ENCODE results near the gene HS6ST3.

Gene HS6ST3

GRCh38 chr13:96199315-96199714 is 109.4 kb downstream of the HS6ST3 start:
- H3K36me3 Mint-ChIP-seq: no peaks in the 10 kb centered on the region
- H3K4me3 Mint-ChIP-seq: no peak overlapping the region
- DNase-seq (ENCODE audit: low spot score in 2 of 2) (no peak), ATAC-seq (ENCODE audit: low read depth) (no peak)
- no peaks in the 10 kb centered on the region for H3K4me1 Mint-ChIP-seq
- H3K27me3 Mint-ChIP-seq: peaks cover 9% of the 10 kb centered on the region
- peaks cover 7% of the 10 kb centered on the region for H3K9me3 Mint-ChIP-seq
- no peak overlapping the region for H3K27ac Mint-ChIP-seq

DNA sequence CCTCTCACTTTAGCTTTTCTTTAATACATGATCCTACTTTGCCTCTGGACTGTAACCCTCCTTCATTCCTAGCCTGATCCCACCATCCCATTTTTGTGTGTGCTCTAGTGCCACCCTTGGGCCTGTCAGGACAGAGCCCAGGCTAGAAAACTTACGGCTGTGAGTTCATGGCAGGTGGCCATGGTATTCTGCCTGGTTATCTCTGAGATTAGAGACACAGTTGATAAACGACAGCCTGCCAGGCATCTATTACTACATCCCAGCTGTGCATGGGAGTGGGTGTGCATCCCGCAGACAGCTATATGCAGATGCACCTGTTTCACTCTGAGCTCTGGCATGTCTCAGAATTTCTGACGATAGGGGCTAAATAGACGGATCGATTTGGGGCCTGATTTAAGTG is 110.9 kb downstream of the HS6ST3 start:
- peaks cover 9% of the 10 kb centered on the region for H3K27me3 Mint-ChIP-seq
- H3K9me3 Mint-ChIP-seq: peaks cover 10% of the 10 kb centered on the region
- H3K36me3 Mint-ChIP-seq: no peaks in the 10 kb centered on the region
- no peak for DNase-seq (ENCODE audit: low spot score in 2 of 2)
- H3K4me3 Mint-ChIP-seq: no peak overlapping the region
- H3K4me1 Mint-ChIP-seq: no peaks in the 10 kb centered on the region
- H3K27ac Mint-ChIP-seq: no peak overlapping the region
- ATAC-seq (ENCODE audit: low read depth): no peak

GRCh38 chr13:96202315-96202714 is 112.4 kb downstream of the HS6ST3 start:
- no peaks in the 10 kb centered on the region for H3K36me3 Mint-ChIP-seq
- H3K4me3 Mint-ChIP-seq: no peak overlapping the region
- peaks cover 12% of the 10 kb centered on the region for H3K9me3 Mint-ChIP-seq
- H3K4me1 Mint-ChIP-seq: no peaks in the 10 kb centered on the region
- DNase-seq (ENCODE audit: low spot score in 2 of 2): no peak
- ATAC-seq (ENCODE audit: low read depth): no peak
- H3K27ac Mint-ChIP-seq: no peak overlapping the region
- H3K27me3 Mint-ChIP-seq: peaks cover 5% of the 10 kb centered on the region

DNA sequence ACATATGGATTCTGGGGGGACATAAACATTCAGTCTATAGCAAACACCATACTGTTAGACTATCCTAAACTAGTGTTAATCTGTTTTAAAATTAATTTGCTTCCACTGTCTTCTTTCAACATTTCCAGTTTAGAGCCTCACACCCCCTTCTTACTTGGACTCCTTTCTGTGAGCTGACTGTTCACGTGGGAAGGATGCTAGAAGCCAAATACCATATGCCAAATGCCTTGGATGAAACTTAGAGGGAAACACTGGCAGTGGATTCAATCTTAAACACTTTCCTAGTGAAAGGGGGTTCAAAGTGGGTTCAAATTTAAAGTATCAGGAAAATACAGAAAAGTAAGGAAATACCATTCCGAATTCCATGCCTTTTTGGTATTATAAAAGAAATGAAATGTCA is 113.6 kb downstream of the HS6ST3 start:
- no peak overlapping the region for H3K4me3 Mint-ChIP-seq
- H3K36me3 Mint-ChIP-seq: no peaks in the 10 kb centered on the region
- H3K4me1 Mint-ChIP-seq: no peaks in the 10 kb centered on the region
- ATAC-seq (ENCODE audit: low read depth) (no peak), DNase-seq (ENCODE audit: low spot score in 2 of 2) (no peak)
- no peak overlapping the region for H3K27ac Mint-ChIP-seq
- H3K9me3 Mint-ChIP-seq: peaks cover 12% of the 10 kb centered on the region
- peaks cover 5% of the 10 kb centered on the region for H3K27me3 Mint-ChIP-seq

DNA sequence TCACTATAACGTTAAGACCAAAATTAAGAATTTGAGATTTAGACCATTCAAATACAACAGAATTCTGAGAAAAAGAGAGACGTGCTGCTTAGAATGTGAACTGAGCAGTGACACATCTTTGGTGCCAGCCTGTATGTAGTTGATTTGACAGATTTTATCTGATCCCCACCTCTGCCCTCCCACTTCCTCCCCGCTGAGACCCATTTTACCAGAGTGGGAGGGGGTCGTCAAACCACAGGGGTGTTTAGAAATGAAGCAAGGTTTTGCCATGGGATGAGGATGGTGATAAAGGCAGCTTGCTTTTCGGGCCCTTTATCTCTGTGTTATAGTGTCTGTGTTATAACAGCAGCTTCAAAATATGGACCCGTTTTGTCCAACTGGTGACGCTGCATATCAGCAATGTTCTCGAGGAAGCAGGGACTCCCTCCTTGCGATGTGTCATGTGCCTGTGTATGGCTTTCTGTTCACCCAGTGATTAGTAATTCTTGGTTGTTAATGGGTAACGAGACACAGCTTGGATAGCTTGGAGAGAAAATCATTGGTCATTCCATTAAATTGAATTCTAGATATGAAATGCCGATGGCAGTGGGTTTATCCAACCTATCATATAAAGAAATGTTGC is 125.0 kb downstream of the HS6ST3 start:
- ATAC-seq (ENCODE audit: low read depth) (no peak), DNase-seq (ENCODE audit: low spot score in 2 of 2) (no peak)
- H3K27me3 Mint-ChIP-seq: no peaks in the 10 kb centered on the region
- H3K36me3 Mint-ChIP-seq: no peaks in the 10 kb centered on the region
- no peaks in the 10 kb centered on the region for H3K4me1 Mint-ChIP-seq
- H3K4me3 Mint-ChIP-seq: no peak overlapping the region
- peaks cover 2% of the 10 kb centered on the region for H3K9me3 Mint-ChIP-seq
- H3K27ac Mint-ChIP-seq: no peak overlapping the region

GRCh38 chr13:96216543-96216942 is 126.6 kb downstream of the HS6ST3 start:
- no peak for ATAC-seq (ENCODE audit: low read depth)
- Mint-ChIP-seq H3K9me3 (peaks cover 2% of the 10 kb centered on the region), H3K27ac (no peak overlapping the region)

DNA sequence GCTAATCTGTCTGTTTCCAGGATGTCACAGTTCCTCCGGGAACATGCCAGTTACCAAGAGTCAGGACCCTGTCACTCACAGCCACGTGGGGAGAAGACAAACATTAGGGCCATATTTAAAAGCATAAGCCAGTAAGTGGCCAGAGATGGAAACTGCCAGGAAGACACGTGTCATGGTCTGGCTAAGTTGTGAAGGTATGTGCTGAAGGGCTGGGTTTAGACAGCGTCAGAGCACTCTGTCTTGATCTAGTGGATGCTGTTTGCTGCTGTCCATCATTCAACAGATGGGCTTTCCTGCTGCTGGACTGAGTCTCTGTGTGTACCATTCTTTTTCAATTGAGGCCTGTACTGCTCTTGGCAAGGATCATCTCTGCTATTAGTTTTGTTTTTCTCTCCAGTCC is 128.6 kb downstream of the HS6ST3 start:
- ATAC-seq (ENCODE audit: low read depth): no peak
- Mint-ChIP-seq H3K4me1 (no peaks in the 10 kb centered on the region), H3K36me3 (no peaks in the 10 kb centered on the region), H3K27me3 (no peaks in the 10 kb centered on the region), H3K4me3 (no peak overlapping the region), H3K9me3 (peaks cover 2% of the 10 kb centered on the region), H3K27ac (no peak overlapping the region)
- DNase-seq (ENCODE audit: low spot score in 2 of 2): no peak

More at GRCh38 chr13:96216543-96216942, 126.6 kb downstream of the HS6ST3 start:
- no peak overlapping the region for H3K4me3 Mint-ChIP-seq
- no peak for DNase-seq (ENCODE audit: low spot score in 2 of 2)
- no peaks in the 10 kb centered on the region for H3K4me1 Mint-ChIP-seq
- H3K27me3 Mint-ChIP-seq: no peaks in the 10 kb centered on the region
- H3K36me3 Mint-ChIP-seq: no peaks in the 10 kb centered on the region

DNA sequence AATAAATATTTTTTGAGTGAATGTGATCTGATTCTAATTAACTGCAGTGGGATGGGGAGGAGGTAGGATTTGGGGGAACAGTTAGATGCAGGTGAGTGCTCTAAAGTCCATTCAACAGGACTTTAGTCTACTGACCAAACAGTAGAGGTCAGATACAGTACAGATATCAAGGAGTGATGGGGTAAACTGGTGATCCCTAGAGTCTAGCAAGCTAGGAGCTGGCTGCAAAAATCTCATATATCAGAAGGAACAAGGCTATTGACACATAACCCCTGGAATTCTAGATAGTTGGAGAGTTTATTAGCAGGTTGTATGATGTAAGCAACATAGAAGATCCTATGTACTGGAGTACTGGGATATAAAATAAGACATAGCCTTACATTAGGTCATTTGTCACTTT is 131.6 kb downstream of the HS6ST3 start:
- H3K9me3 Mint-ChIP-seq: peaks cover 3% of the 10 kb centered on the region
- ATAC-seq (ENCODE audit: low read depth) (no peak), DNase-seq (ENCODE audit: low spot score in 2 of 2) (no peak)
- H3K27me3 Mint-ChIP-seq: no peaks in the 10 kb centered on the region
- no peak overlapping the region for H3K4me3 Mint-ChIP-seq
- H3K27ac Mint-ChIP-seq: no peak overlapping the region
- H3K36me3 Mint-ChIP-seq: no peaks in the 10 kb centered on the region
- no peaks in the 10 kb centered on the region for H3K4me1 Mint-ChIP-seq

- no peak for ATAC-seq (ENCODE audit: low read depth)
- H3K4me1 Mint-ChIP-seq: no peaks in the 10 kb centered on the region
- no peaks in the 10 kb centered on the region for H3K36me3 Mint-ChIP-seq
- H3K27ac Mint-ChIP-seq: no peak overlapping the region
- DNase-seq (ENCODE audit: low spot score in 2 of 2): no peak
- peaks cover 3% of the 10 kb centered on the region for H3K9me3 Mint-ChIP-seq
- no peaks in the 10 kb centered on the region for H3K27me3 Mint-ChIP-seq
- no peak overlapping the region for H3K4me3 Mint-ChIP-seq
These were observed 133.3 kb downstream of the HS6ST3 start for GRCh38 chr13:96223231-96223630.

GRCh38 chr13:96229356-96229755 is 139.4 kb downstream of the HS6ST3 start:
- Mint-ChIP-seq H3K9me3 (no peaks in the 10 kb centered on the region), H3K4me3 (no peak overlapping the region), H3K27ac (no peak overlapping the region), H3K4me1 (no peaks in the 10 kb centered on the region), H3K36me3 (no peaks in the 10 kb centered on the region), H3K27me3 (peaks cover 2% of the 10 kb centered on the region)
- no peak for DNase-seq (ENCODE audit: low spot score in 2 of 2)
- ATAC-seq (ENCODE audit: low read depth): no peak

- Mint-ChIP-seq H3K27ac (no peak overlapping the region), H3K27me3 (no peaks in the 10 kb centered on the region), H3K4me1 (no peaks in the 10 kb centered on the region), H3K9me3 (no peaks in the 10 kb centered on the region), H3K4me3 (no peak overlapping the region), H3K36me3 (no peaks in the 10 kb centered on the region)
- ATAC-seq (ENCODE audit: low read depth): no peak
- no peak for DNase-seq (ENCODE audit: low spot score in 2 of 2)
These were observed 148.3 kb downstream of the HS6ST3 start for GRCh38 chr13:96238241-96238640.

GRCh38 chr13:96238861-96239260 is 149.0 kb downstream of the HS6ST3 start:
- DNase-seq (ENCODE audit: low spot score in 2 of 2): no peak
- ATAC-seq (ENCODE audit: low read depth): no peak

DNA sequence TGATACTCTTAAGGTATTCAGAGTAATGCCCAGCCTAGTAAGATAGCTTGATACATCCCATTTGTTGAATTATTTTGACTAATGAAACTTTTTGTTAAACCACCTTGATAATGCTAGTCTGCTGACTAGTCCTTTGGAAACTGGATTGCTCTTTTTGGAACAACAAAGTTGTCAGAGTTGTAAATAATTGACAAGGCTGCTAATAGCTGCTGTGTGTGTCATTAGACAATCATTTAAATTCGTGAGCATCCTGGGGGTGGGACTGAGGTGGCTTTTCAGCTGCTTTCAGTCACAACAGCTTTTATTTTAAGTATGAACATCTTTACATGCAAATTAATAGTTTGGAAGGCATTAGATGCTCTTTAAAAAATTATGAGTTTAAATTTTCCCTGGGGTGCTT is 153.5 kb downstream of the HS6ST3 start:
- Mint-ChIP-seq H3K9me3 (no peaks in the 10 kb centered on the region), H3K27me3 (no peaks in the 10 kb centered on the region), H3K4me3 (no peak overlapping the region), H3K4me1 (no peaks in the 10 kb centered on the region), H3K27ac (no peak overlapping the region), H3K36me3 (no peaks in the 10 kb centered on the region)
- no peak for ATAC-seq (ENCODE audit: low read depth)
- DNase-seq (ENCODE audit: low spot score in 2 of 2): no peak

More at GRCh38 chr13:96238861-96239260, 149.0 kb downstream of the HS6ST3 start:
- H3K4me3 Mint-ChIP-seq: no peak overlapping the region
- H3K4me1 Mint-ChIP-seq: no peaks in the 10 kb centered on the region
- H3K36me3 Mint-ChIP-seq: no peaks in the 10 kb centered on the region
- no peaks in the 10 kb centered on the region for H3K27me3 Mint-ChIP-seq
- H3K9me3 Mint-ChIP-seq: no peaks in the 10 kb centered on the region
- no peak overlapping the region for H3K27ac Mint-ChIP-seq

DNA sequence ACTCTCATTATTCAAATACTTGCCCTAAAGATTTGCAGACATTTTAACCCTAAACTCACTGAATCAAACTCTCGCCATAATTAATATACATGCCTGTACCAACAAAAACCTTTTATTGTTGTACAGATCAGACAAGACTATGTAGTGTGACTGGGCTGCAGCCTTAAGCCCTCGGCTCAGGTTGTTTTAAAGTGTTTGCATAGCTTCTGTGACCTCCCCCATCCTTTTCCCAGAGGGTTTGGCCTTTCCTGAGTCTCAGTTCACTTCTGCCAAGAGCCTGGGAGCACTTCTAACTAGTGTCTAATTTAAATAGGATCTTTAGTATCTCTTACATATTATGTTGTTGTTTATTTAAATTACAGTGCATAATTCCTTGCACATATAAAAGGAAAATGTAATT is 158.2 kb downstream of the HS6ST3 start:
- H3K27me3 Mint-ChIP-seq: no peaks in the 10 kb centered on the region

GRCh38 chr13:96248996-96249395 is 159.1 kb downstream of the HS6ST3 start:
- Mint-ChIP-seq H3K4me3 (no peak overlapping the region), H3K27me3 (no peaks in the 10 kb centered on the region), H3K36me3 (no peaks in the 10 kb centered on the region), H3K27ac (no peak overlapping the region), H3K4me1 (no peaks in the 10 kb centered on the region), H3K9me3 (peaks cover 2% of the 10 kb centered on the region)
- ATAC-seq (ENCODE audit: low read depth) (no peak), DNase-seq (ENCODE audit: low spot score in 2 of 2) (no peak)

More for the DNA sequence above, 158.2 kb downstream of the HS6ST3 start:
- Mint-ChIP-seq H3K4me3 (no peak overlapping the region), H3K27ac (no peak overlapping the region), H3K9me3 (peaks cover 2% of the 10 kb centered on the region), H3K36me3 (no peaks in the 10 kb centered on the region), H3K4me1 (no peaks in the 10 kb centered on the region)
- no peak for ATAC-seq (ENCODE audit: low read depth)
- no peak for DNase-seq (ENCODE audit: low spot score in 2 of 2)
